Neural cell (in vitro differentiated cells): ENCODE measurements around the gene VPS33B. TPM values are rescaled to one million over a fixed set of nuclear protein-coding genes. Genes with fewer than 3 reads are reported as not detected.

Experiments
- H2AFZ ChIP-seq: fragments of 200-600, 300-800 bp; sonication (generic), shearing (Covaris generic); 2 replicates; pipeline ENCODE4 v1.6.0; 2014; ENCODE audit warnings: low read depth, mild to moderate bottlenecking, antibody characterized with exemption, low read length, moderate library complexity
- H3F3A ChIP-seq: fragments of 200-600 bp; shearing (Covaris generic); 2 replicates; pipeline ENCODE4 v1.6.1; 2016; ENCODE audit warnings: mild to moderate bottlenecking, moderate library complexity, mixed read lengths, antibody characterized with exemption, low read length; ENCODE audit not compliant: insufficient read depth, poor library complexity, severe bottlenecking
- H3K27ac ChIP-seq: fragments of 200-600, 300-800 bp; sonication (generic), shearing (Covaris generic); 2 replicates; pipeline ENCODE4 v1.5.1; 2014; ENCODE audit warnings: mild to moderate bottlenecking, low read length, moderate library complexity
- H3K27me3 ChIP-seq: fragments of 300-800, 200-600 bp; sonication (generic), shearing (Covaris generic); 2 replicates; pipeline ENCODE4 v1.6.0; 2014; ENCODE audit warnings: mild to moderate bottlenecking, low read depth, low read length, moderate library complexity; ENCODE audit not compliant: insufficient read depth
- H3K36me3 ChIP-seq: fragments of 300-800, 200-600 bp; sonication (generic), shearing (Covaris generic); 2 replicates; pipeline ENCODE4 v1.5.1; 2014; ENCODE audit warnings: mild to moderate bottlenecking, antibody characterized with exemption, low read length, moderate library complexity; ENCODE audit not compliant: insufficient read depth
- H3K4me2 ChIP-seq: fragments of 300-800, 200-600 bp; sonication (generic), shearing (Covaris generic); 2 replicates; pipeline ENCODE4 v1.6.0; 2014; ENCODE audit warnings: mild to moderate bottlenecking, low read length
- H3K4me3 ChIP-seq: fragments of 300-800, 200-600 bp; sonication (generic), shearing (Covaris generic); 2 replicates; pipeline ENCODE4 v1.5.1; 2014; ENCODE audit warnings: mild to moderate bottlenecking, low read length, moderate library complexity
- H3K79me2 ChIP-seq: fragments of 200-600 bp; shearing (Covaris generic); replicated peaks from 2 replicates; pipeline ENCODE4 v1.6.0; 2014; ENCODE audit warnings: mild to moderate bottlenecking, low read length, moderate library complexity; ENCODE audit not compliant: insufficient read depth
- H3K9ac ChIP-seq: fragments of 300-800, 200-600 bp; sonication (generic), shearing (Covaris generic); 2 replicates; pipeline ENCODE4 v1.6.1; 2016; ENCODE audit warnings: mild to moderate bottlenecking, low read length, mixed read lengths
- H3K9me2 ChIP-seq: fragments of 200-600 bp; shearing (Covaris generic); 2 replicates; pipeline ENCODE4 v1.6.1; 2016; ENCODE audit warnings: mild to moderate bottlenecking, low read length, mixed read lengths; ENCODE audit not compliant: insufficient read depth
- H3K9me3 ChIP-seq: fragments of 200-600, 300-800 bp; sonication (generic), shearing (Covaris generic); 2 replicates; pipeline ENCODE4 v1.6.1; 2016; ENCODE audit warnings: mild to moderate bottlenecking, mixed run types, low read length, moderate library complexity, mixed read lengths
- H4K20me1 ChIP-seq: fragments of 200-600 bp; shearing (Covaris generic); 2 replicates; pipeline ENCODE4 v1.6.1; 2016; ENCODE audit warnings: mild to moderate bottlenecking, mixed run types; ENCODE audit not compliant: insufficient read depth
- EP300 ChIP-seq: fragments of 450-650 bp; conservative IDR thresholded peaks from 2 replicates; pipeline ENCODE4 v1.6.1; 2014; ENCODE audit warnings: antibody characterized with exemption, mild to moderate bottlenecking, moderate library complexity; ENCODE audit not compliant: poor library complexity, severe bottlenecking
- EZH2 ChIP-seq: fragments of 200-600, 300-800 bp; shearing (Covaris generic), sonication (generic); IDR thresholded peaks from 2 replicates; pipeline ENCODE4 v1.6.1; 2014; ENCODE audit warnings: antibody characterized with exemption, low read length, borderline replicate concordance, mild to moderate bottlenecking; ENCODE audit not compliant: insufficient read depth, poor library complexity, severe bottlenecking
- MXI1 ChIP-seq: fragments of 450-650 bp; conservative IDR thresholded peaks from 2 replicates; pipeline ENCODE4 v1.6.1; 2014; ENCODE audit warnings: antibody characterized with exemption, mild to moderate bottlenecking; ENCODE audit not compliant: poor library complexity, severe bottlenecking
- POLR2AphosphoS5 ChIP-seq: IDR thresholded peaks from 2 replicates; pipeline ENCODE4 v1.6.1; 2012
- RAD21 ChIP-seq: fragments of 450-650 bp; conservative IDR thresholded peaks from 2 replicates; pipeline ENCODE4 v1.6.1; 2014; ENCODE audit warnings: antibody characterized with exemption, mild to moderate bottlenecking, moderate library complexity
- SMC3 ChIP-seq: fragments of 450-650 bp; conservative IDR thresholded peaks from 2 replicates; pipeline ENCODE4 v1.6.1; 2014; ENCODE audit warnings: antibody characterized with exemption, mild to moderate bottlenecking, moderate library complexity; ENCODE audit not compliant: poor library complexity
- TAF1 ChIP-seq: IDR thresholded peaks from 2 replicates; pipeline ENCODE4 v1.6.1; 2012; ENCODE audit warnings: low read depth
- polyA plus RNA-seq: library from polyadenylated mRNA; depleted of rRNA; stranded (reverse); fragments of >200 nt; gene quantifications from 2 replicates; pipeline ENCODE4 v1.2.3, GENCODE V29; 2014
- TF ChIP-seq, protein P1 (sequence below): IDR thresholded peaks from 2 replicates; pipeline ENCODE4 v1.6.1; 2012; ENCODE audit warnings: borderline replicate concordance
- TF ChIP-seq, protein P2 (sequence below): fragments of 450-650 bp; IDR thresholded peaks from 2 replicates; pipeline ENCODE4 v1.5.1; 2014; ENCODE audit warnings: antibody characterized with exemption, mild to moderate bottlenecking, moderate library complexity; ENCODE audit not compliant: poor library complexity, severe bottlenecking

Gene VPS33B
- polyA plus RNA-seq, 1 donor from 2014 or later, result 54.9 TPM

DNA sequence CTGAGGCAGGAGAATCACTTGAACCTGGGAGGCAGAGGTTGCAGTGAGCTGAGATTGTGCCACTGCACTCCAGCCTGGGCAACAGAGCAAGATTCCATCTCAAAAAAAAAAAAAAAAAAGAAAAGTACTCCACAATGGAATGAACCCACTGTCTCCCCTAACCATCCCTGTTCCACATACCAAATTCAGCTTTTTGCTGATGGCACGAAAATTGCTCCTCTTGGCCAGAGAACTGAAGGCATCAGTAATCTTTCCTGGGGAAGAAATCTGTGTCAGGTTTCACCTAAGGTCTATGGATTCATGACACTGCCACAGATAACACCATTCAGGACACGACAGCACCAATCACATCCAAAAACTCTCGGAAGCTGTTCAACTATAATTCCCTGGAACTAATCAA is 21.2 kb downstream of the VPS33B start:
- Histone ChIP-seq H3K79me2 (no peaks in the 10 kb centered on the region), H3K27ac (no peak overlapping the region), H3K9me2 (no peaks in the 10 kb centered on the region)

DNA sequence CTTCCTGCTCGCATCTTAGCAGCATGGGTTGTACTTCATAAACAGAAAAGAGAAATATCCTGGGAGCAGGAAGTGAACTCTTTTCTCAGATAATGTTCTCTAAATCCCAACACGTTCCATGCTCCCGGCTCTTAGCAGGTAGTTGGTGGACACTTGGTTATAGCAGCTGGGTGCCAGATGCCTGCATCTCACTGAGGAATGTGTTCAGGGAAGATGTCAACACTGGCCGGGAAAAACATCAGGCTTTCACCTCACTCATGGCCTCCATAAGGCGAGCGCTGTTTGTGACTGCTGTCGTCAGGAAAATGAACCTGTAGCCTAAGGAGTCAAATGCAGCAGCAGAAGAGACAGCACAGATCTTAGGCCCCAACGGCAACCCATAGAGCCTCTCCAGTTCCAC is 23.7 kb downstream of the VPS33B start:
- Histone ChIP-seq H3K79me2 (peaks cover 4% of the 10 kb centered on the region), H3K36me3 (no peaks in the 10 kb centered on the region), H3K27ac (no peak overlapping the region), H2AFZ (no peak overlapping the region), H3K9me2 (no peaks in the 10 kb centered on the region), H3K4me3 (no peak overlapping the region), H3K27me3 (no peaks in the 10 kb centered on the region), H3K4me2 (no peak overlapping the region), H3F3A (no peaks in the 10 kb centered on the region), H3K9ac (no peak overlapping the region), H4K20me1 (no peaks in the 10 kb centered on the region), H3K9me3 (no peaks in the 10 kb centered on the region)
- TF ChIP-seq EZH2, result no peak
- no peak for TF ChIP-seq RAD21
- no peak for TF ChIP-seq POLR2AphosphoS5
- TF ChIP-seq, protein P1, sequence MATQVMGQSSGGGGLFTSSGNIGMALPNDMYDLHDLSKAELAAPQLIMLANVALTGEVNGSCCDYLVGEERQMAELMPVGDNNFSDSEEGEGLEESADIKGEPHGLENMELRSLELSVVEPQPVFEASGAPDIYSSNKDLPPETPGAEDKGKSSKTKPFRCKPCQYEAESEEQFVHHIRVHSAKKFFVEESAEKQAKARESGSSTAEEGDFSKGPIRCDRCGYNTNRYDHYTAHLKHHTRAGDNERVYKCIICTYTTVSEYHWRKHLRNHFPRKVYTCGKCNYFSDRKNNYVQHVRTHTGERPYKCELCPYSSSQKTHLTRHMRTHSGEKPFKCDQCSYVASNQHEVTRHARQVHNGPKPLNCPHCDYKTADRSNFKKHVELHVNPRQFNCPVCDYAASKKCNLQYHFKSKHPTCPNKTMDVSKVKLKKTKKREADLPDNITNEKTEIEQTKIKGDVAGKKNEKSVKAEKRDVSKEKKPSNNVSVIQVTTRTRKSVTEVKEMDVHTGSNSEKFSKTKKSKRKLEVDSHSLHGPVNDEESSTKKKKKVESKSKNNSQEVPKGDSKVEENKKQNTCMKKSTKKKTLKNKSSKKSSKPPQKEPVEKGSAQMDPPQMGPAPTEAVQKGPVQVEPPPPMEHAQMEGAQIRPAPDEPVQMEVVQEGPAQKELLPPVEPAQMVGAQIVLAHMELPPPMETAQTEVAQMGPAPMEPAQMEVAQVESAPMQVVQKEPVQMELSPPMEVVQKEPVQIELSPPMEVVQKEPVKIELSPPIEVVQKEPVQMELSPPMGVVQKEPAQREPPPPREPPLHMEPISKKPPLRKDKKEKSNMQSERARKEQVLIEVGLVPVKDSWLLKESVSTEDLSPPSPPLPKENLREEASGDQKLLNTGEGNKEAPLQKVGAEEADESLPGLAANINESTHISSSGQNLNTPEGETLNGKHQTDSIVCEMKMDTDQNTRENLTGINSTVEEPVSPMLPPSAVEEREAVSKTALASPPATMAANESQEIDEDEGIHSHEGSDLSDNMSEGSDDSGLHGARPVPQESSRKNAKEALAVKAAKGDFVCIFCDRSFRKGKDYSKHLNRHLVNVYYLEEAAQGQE, result no peak
- TF ChIP-seq EP300, result no peak
- TF ChIP-seq TAF1, result no peak
- TF ChIP-seq, protein P2, sequence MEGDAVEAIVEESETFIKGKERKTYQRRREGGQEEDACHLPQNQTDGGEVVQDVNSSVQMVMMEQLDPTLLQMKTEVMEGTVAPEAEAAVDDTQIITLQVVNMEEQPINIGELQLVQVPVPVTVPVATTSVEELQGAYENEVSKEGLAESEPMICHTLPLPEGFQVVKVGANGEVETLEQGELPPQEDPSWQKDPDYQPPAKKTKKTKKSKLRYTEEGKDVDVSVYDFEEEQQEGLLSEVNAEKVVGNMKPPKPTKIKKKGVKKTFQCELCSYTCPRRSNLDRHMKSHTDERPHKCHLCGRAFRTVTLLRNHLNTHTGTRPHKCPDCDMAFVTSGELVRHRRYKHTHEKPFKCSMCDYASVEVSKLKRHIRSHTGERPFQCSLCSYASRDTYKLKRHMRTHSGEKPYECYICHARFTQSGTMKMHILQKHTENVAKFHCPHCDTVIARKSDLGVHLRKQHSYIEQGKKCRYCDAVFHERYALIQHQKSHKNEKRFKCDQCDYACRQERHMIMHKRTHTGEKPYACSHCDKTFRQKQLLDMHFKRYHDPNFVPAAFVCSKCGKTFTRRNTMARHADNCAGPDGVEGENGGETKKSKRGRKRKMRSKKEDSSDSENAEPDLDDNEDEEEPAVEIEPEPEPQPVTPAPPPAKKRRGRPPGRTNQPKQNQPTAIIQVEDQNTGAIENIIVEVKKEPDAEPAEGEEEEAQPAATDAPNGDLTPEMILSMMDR, result no peak
- TF ChIP-seq MXI1, result no peak

More for the DNA sequence above, 21.2 kb downstream of the VPS33B start:
- Histone ChIP-seq H3K4me2 (no peak overlapping the region), H3K9me3 (no peaks in the 10 kb centered on the region), H3K9ac (no peak overlapping the region), H2AFZ (no peak overlapping the region), H3K27me3 (no peaks in the 10 kb centered on the region), H3K4me3 (no peak overlapping the region), H3F3A (no peaks in the 10 kb centered on the region), H3K36me3 (no peaks in the 10 kb centered on the region), H4K20me1 (no peaks in the 10 kb centered on the region)
- TF ChIP-seq, protein P1, result no peak
- TF ChIP-seq EZH2 (no peak), RAD21 (no peak), POLR2AphosphoS5 (no peak), SMC3 (no peak), MXI1 (no peak), TAF1 (no peak), EP300 (no peak)
- TF ChIP-seq, protein P2, result no peak
